Left ventricle myocardium superior (tissue), 1 donor: ENCODE measurements around the gene CDNF. TPM values are rescaled to one million over a fixed set of nuclear protein-coding genes. Genes with fewer than 3 reads are reported as not detected.

Experiments used
- total RNA-seq: library from RNA; stranded (reverse); fragmentation: NEBNext Ultra II Directional; extraction: Animal tissue kit (Norgen Biotek cat#: 25700); gene quantifications from one replicate; pipeline ENCODE4 v1.2.1, GENCODE V29; 2021
- donor health status: DM: no; HTN: yes; CAD: no; lungs with severe emphysema.

The CDNF gene
- total RNA-seq, 1 donor from 2014 or later, result 2.0 TPM

Other genes with a start within 250 kb of the CDNF start
- 3.4 TPM for gene FAM107B, start 63.1 kb downstream of the CDNF start, total RNA-seq
- gene HSPA14, start 269 bp upstream of the CDNF start, total RNA-seq, result 8.8 TPM
- 4.8 TPM for gene MSANTD7, start 269 bp upstream of the CDNF start, total RNA-seq
- 5.2 TPM for gene SUV39H2, start 40.8 kb upstream of the CDNF start, total RNA-seq
- gene DCLRE1C, start 116.1 kb upstream of the CDNF start, total RNA-seq, result 2.7 TPM
- gene MEIG1, start 121.4 kb upstream of the CDNF start, total RNA-seq, result not detected
- not detected for gene OLAH, start 205.9 kb upstream of the CDNF start, total RNA-seq